BJ (cell line): ENCODE data around the gene NRM. TPM values are rescaled to one million over a fixed set of nuclear protein-coding genes. Genes with fewer than 3 reads are reported as not detected.

ENCODE experiments used
- CTCF ChIA-PET: fragments of 350-600 bp; formaldehyde crosslinking; extraction: SDS; loops from one replicate; lab custom pipeline; 2021; ENCODE audit warnings: antibody characterized with exemption, inconsistent platforms; lab: Yijun Ruan, JAX
- POLR2A ChIA-PET: fragments of 300-600 bp; sonication (Branson Sonifier 250); formaldehyde crosslinking; extraction: SDS; loops from one replicate; lab custom pipeline; 2021; ENCODE audit warnings: antibody characterized with exemption; lab: Charles Lee
- DNase-seq: peaks from one replicate; pipeline ENCODE4 v3.0.0-alpha.2; 2011; ENCODE audit warnings: low read depth
- H3K27me3 ChIP-seq: 2 replicates; pipeline ENCODE4 v1.6.0; 2011; ENCODE audit warnings: low read length; ENCODE audit not compliant: control insufficient read depth, insufficient read depth
- H3K36me3 ChIP-seq: 2 replicates; pipeline ENCODE4 v1.5.1; 2011; ENCODE audit warnings: low read length; ENCODE audit not compliant: control insufficient read depth, insufficient read depth
- H3K4me3 ChIP-seq: 2 replicates; pipeline ENCODE4 v1.5.1; 2011; ENCODE audit warnings: low read depth, mild to moderate bottlenecking, control low read depth, low read length
- polyA plus RNA-seq: library from polyadenylated mRNA; depleted of rRNA; stranded (reverse); fragments of >200 nt; gene quantifications from 2 replicates; pipeline ENCODE4 v1.2.3, GENCODE V29; 2011
- TF ChIP-seq, protein P1 (sequence below): IDR thresholded peaks from 2 replicates; pipeline ENCODE4 v1.5.1; 2011; ENCODE audit warnings: low read depth, mild to moderate bottlenecking, control low read depth, inconsistent platforms, low read length, moderate library complexity; ENCODE audit not compliant: insufficient read depth

The NRM gene
- polyA plus RNA-seq, 1 experiment, result 19.7 TPM

- ChIA-PET POLR2A (no interaction called here), CTCF (interaction anchor here (0.7 to 1.4 kb wide), 3 partner anchors 8 to 30 kb away, joined by 3 read pairs; no protein-coding TSS in a partner anchor)
- Histone ChIP-seq H3K4me3 (no peak overlapping the region), H3K36me3 (peaks cover 20% of the 10 kb centered on the region), H3K27me3 (no peaks in the 10 kb centered on the region)
- TF ChIP-seq, protein P1, sequence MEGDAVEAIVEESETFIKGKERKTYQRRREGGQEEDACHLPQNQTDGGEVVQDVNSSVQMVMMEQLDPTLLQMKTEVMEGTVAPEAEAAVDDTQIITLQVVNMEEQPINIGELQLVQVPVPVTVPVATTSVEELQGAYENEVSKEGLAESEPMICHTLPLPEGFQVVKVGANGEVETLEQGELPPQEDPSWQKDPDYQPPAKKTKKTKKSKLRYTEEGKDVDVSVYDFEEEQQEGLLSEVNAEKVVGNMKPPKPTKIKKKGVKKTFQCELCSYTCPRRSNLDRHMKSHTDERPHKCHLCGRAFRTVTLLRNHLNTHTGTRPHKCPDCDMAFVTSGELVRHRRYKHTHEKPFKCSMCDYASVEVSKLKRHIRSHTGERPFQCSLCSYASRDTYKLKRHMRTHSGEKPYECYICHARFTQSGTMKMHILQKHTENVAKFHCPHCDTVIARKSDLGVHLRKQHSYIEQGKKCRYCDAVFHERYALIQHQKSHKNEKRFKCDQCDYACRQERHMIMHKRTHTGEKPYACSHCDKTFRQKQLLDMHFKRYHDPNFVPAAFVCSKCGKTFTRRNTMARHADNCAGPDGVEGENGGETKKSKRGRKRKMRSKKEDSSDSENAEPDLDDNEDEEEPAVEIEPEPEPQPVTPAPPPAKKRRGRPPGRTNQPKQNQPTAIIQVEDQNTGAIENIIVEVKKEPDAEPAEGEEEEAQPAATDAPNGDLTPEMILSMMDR, result no peak
- no peak for DNase-seq
Observed at GRCh38 chr6:30709101-30709868, 18.5 kb upstream of the NRM start.

DNA sequence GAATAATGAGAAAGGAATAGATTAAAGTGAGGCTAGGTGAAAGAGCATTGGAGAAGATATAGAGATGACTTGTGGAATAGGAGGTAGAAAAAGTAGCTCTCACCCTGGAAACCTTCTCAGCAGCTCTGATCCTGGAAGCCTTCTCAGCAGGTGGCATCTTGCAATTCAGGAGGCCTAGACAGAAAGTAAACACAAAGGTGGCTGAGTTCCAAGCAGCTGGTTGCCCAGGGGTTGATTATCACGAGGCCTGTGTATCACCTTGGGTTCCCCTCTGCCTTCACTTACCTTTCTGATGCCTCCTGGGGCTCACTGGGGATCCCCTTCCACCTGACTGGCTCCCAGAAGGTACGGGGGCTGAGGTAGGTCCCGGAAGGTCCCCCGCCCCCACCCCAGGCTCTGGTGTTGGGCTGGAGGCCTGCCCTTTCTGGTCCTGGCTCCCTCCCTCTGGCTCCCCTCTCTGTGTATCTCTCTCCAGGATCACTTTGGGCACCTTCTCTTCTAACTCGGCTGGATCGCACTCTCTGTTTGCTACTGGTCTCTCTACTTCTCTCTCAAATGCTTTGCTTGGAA, 16.6 kb upstream of the NRM start:
- Histone ChIP-seq H3K36me3 (peaks cover 17% of the 10 kb centered on the region), H3K27me3 (no peaks in the 10 kb centered on the region), H3K4me3 (no peak overlapping the region)
- POLR2A ChIA-PET, result interaction anchor here (1.2 kb wide), 1 partner anchor 10 kb away, joined by 3 read pairs; the partner anchor contains the start of gene MDC1
- no peak for DNase-seq
- TF ChIP-seq, protein P1, result no peak
- CTCF ChIA-PET, result no interaction called here

DNA sequence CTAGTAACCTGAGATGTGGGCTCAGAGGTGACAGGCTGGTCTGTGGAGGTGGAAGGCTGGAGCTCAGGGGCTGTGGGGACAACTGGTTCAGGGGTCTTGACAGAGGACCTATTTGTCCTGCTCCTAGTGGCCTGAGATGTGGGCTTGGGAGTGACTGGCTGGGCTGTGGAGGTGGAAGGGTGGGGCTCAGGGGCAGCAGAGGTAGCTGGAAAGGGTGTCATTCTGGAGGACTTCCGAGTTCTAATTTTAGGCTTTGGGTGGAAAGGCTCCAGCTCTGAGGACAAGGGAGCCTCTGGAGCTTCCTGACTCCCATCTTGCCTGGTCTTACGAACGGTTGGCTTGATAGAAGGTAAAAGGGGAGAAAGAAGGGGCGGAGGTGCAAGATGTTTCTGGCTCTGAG, 14.8 kb upstream of the NRM start:
- ChIA-PET CTCF (interaction anchor here (0.9 to 3.2 kb wide), 2 partner anchors 17 to 33 kb away, joined by 3 to 9 read pairs; partner anchors contain the start of gene DHX16), POLR2A (no interaction called here)
- TF ChIP-seq, protein P1, result no peak
- no peak overlapping the region for H3K4me3 ChIP-seq
- H3K27me3 ChIP-seq, result no peaks in the 10 kb centered on the region
- DNase-seq, result no peak
- peaks cover 10% of the 10 kb centered on the region for H3K36me3 ChIP-seq

DNA sequence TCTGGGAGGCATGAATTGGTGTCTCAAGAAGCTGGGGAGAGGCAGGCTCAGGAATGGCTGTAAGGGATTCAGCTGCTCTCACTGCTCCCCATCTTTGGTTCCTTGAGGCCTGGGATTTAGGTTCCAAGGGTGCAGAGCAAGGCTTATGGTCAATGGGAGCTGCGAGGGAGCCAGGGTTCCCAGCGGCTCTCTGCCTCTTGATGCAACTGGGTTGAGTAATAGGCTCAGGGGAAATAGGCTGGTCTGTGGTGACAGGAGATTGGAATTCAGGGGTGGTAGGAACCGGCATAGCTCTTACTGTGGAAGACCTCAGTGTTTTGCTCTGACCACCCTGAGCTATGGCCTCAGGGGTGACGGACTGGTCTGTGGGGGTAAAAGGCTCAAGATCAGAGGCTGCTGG, 13.0 kb upstream of the NRM start:
- CTCF ChIA-PET, result interaction anchor here (0.6 to 3.2 kb wide), 4 partner anchors 12 to 41 kb away, joined by 3 to 9 read pairs (median 4); partner anchors contain the start of genes IER3 and NRM
- Histone ChIP-seq H3K36me3 (peaks cover 10% of the 10 kb centered on the region), H3K27me3 (no peaks in the 10 kb centered on the region), H3K4me3 (no peak overlapping the region)
- POLR2A ChIA-PET, result no interaction called here
- TF ChIP-seq, protein P1, result no peak
- no peak for DNase-seq

DNA sequence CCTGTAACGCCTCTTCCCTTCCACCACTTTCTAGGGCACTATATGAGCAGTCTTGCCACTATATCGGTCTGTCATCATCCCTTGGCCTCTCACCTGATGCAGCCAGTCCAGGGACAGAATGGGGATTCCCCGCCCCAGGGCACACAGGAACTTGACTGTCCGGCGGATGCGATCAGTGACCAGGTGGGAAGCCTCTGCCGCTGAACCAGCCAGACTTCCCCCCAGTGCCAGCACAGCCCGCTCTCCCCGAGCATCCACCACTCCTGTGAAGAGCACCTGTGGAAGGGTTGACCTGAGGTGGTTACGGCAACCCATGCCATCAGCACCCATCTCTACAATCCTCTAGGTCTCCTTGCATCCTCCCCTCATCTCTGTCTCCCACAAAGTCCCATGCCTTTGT, 12.2 kb upstream of the NRM start:
- no peak overlapping the region for H3K4me3 ChIP-seq
- peaks cover 10% of the 10 kb centered on the region for H3K36me3 ChIP-seq
- CTCF ChIA-PET, result interaction anchor here (1.3 kb wide), 1 partner anchor 12 kb away, joined by 4 read pairs; the partner anchor contains the start of gene NRM
- no peaks in the 10 kb centered on the region for H3K27me3 ChIP-seq
- POLR2A ChIA-PET, result no interaction called here
- TF ChIP-seq, protein P1, result no peak
- DNase-seq, result no peak
